Measurements from ENCODE around the gene FXYD1.

FXYD1 gene

GRCh38 chr19:35181387-35181786, 42.8 kb downstream of the FXYD1 start:
- no peak for DNase-seq
- Histone ChIP-seq H3K9me3 (ENCODE audit: severe bottlenecking) (no peaks in the 10 kb centered on the region), H3K27ac (no peak overlapping the region), H3K4me3 (ENCODE audit: low read depth, low read length) (no peak overlapping the region), H3K27me3 (ENCODE audit: insufficient read depth, low read depth, severe bottlenecking) (no peaks in the 10 kb centered on the region), H3K36me3 (no peaks in the 10 kb centered on the region)
- TF ChIP-seq CTCF (IDR thresholded peaks at IDR 0.05; ENCODE audit: low read depth, low read length) = no peak

- Histone ChIP-seq H3K36me3 (no peaks in the 10 kb centered on the region), H3K27ac (no peak overlapping the region), H3K4me3 (ENCODE audit: low read depth, low read length) (no peak overlapping the region), H3K9me3 (ENCODE audit: severe bottlenecking) (no peaks in the 10 kb centered on the region), H3K27me3 (ENCODE audit: insufficient read depth, low read depth, severe bottlenecking) (no peaks in the 10 kb centered on the region)
- DNase-seq = no peak
- no peak for TF ChIP-seq CTCF (IDR thresholded peaks at IDR 0.05; ENCODE audit: low read depth, low read length)
Measured at GRCh38 chr19:35184267-35184666, 45.6 kb downstream of the FXYD1 start.

GRCh38 chr19:35184884-35185283, 46.3 kb downstream of the FXYD1 start:
- Histone ChIP-seq H3K9me3 (ENCODE audit: severe bottlenecking) (no peaks in the 10 kb centered on the region), H3K36me3 (no peaks in the 10 kb centered on the region), H3K4me3 (ENCODE audit: low read depth, low read length) (no peak overlapping the region), H3K27ac (no peak overlapping the region), H3K27me3 (ENCODE audit: insufficient read depth, low read depth, severe bottlenecking) (no peaks in the 10 kb centered on the region)
- TF ChIP-seq CTCF (IDR thresholded peaks at IDR 0.05; ENCODE audit: low read depth, low read length) = no peak
- DNase-seq = no peak

Measured in WERI-Rb-1 (cell line).